ENCODE data around the gene C10orf67.

C10orf67 gene

DNA sequence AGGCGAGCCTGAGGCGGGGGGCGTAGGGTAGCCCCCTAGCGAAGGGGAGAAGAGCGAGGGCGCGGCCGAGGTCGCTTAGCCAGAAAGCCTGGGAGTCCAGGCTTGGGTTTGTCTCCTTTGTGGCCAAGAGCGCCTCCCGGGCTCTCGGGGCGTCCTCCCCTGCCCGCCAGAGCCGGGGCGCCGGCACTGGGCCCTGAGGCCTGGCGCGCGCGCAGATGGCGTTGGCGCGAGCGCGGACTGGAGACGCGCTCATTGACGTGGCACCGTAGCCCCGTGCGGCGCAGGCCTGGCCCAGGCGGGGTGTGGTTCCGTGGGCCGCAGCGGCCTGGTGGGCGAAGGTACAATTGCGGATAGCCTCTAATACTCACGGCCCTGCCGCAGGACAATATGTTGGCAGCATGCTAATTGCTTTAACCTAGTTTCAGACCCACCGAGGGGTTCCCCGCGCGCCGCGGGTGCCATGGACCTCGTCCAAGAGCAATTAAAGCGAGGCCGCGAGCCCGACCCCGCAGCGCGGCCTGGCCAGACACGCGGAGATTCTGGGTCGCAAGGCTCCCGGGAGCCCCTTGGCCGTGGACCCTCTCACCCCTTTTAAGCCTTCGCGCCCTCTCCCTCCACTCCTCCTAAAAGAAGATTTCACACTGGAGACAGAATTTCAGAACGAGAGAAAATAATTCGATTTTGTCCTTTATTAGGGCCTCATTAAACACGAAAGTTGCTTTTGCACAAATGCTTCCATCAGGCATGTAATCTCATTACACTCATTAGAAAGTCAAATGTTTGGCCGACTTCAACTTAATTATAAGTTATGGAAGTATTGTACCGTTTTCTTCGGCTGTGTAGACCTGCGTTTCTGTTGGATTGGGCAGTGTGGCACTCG lies 149.4 kb downstream of the C10orf67 start:
- TF ChIP-seq, protein P1, sequence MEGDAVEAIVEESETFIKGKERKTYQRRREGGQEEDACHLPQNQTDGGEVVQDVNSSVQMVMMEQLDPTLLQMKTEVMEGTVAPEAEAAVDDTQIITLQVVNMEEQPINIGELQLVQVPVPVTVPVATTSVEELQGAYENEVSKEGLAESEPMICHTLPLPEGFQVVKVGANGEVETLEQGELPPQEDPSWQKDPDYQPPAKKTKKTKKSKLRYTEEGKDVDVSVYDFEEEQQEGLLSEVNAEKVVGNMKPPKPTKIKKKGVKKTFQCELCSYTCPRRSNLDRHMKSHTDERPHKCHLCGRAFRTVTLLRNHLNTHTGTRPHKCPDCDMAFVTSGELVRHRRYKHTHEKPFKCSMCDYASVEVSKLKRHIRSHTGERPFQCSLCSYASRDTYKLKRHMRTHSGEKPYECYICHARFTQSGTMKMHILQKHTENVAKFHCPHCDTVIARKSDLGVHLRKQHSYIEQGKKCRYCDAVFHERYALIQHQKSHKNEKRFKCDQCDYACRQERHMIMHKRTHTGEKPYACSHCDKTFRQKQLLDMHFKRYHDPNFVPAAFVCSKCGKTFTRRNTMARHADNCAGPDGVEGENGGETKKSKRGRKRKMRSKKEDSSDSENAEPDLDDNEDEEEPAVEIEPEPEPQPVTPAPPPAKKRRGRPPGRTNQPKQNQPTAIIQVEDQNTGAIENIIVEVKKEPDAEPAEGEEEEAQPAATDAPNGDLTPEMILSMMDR (IDR thresholded peaks at IDR 0.05; ENCODE audit: borderline replicate concordance, control extremely low read depth, extremely low read depth, insufficient read depth, missing control alignments): no peak
- DNase-seq (ENCODE audit: low spot score): no peak
- in situ Hi-C loops (cut with MboI; ENCODE audit: low sequenced_read_pairs, unreplicated experiment): no loop called here

DNA sequence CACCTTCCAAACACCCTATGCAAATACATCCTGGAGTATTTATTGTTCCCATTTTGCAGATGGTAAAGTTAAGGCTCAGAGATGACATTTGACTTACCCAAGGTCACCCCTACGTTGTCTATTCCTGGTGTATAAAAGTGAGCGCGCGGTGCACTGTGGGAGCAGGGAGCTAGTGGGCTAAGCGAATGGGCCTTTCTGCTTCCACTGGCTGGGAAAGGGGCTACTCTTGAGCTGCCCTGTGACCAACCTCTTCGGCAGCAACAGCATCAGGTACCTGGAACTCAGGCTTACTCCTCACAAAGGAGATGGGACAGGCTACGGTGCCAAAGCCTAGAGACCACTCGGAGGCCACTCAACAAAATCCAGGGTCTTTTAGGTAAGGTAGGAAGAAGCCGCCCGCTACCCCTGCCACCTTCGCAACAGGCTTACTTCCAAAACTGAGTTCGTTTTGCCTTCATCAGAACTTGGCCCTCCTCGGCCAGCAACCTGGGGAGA lies 150.1 kb downstream of the C10orf67 start:
- TF ChIP-seq, protein P1 (IDR thresholded peaks at IDR 0.05; ENCODE audit: borderline replicate concordance, control extremely low read depth, extremely low read depth, insufficient read depth, missing control alignments): no peak

DNA sequence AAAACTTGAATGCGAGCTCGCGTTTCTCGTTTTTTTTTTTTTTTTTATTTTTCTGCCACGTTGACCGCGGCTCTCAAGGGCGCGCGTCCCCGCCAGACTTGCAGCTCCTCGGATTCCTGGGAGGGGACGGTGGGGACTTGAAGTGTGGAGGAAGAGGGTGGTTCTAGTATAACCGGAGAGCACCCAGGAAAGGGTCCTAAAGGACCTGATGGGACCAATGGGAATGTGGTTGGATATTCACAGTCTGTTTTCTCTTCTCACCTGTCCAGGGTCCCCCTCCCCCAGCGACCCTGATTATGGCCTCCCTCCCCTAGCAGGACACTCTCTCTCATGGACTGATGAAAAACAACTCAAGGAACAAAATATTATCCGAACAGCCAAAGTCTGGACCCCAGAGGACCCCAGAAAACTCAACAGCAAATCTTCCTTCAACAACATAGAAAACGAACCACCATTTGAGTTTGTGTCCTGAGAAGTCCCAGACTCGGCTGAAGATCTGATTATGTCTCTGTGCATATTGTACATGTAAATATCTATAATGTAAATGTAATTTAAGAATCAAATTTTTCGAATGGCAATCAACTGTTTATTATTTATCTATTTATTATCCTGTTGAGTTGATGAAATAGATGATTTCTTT lies 151.0 kb downstream of the C10orf67 start:
- no peak for DNase-seq (ENCODE audit: low spot score)
- TF ChIP-seq, protein P1 (IDR thresholded peaks at IDR 0.05; ENCODE audit: borderline replicate concordance, control extremely low read depth, extremely low read depth, insufficient read depth, missing control alignments): no peak
- in situ Hi-C loops (cut with MboI; ENCODE audit: low sequenced_read_pairs, unreplicated experiment): no loop called here

More for the DNA sequence above, 150.1 kb downstream of the C10orf67 start:
- no peak for DNase-seq (ENCODE audit: low spot score)
- in situ Hi-C loops (cut with MboI; ENCODE audit: low sequenced_read_pairs, unreplicated experiment): no loop called here

DNA sequence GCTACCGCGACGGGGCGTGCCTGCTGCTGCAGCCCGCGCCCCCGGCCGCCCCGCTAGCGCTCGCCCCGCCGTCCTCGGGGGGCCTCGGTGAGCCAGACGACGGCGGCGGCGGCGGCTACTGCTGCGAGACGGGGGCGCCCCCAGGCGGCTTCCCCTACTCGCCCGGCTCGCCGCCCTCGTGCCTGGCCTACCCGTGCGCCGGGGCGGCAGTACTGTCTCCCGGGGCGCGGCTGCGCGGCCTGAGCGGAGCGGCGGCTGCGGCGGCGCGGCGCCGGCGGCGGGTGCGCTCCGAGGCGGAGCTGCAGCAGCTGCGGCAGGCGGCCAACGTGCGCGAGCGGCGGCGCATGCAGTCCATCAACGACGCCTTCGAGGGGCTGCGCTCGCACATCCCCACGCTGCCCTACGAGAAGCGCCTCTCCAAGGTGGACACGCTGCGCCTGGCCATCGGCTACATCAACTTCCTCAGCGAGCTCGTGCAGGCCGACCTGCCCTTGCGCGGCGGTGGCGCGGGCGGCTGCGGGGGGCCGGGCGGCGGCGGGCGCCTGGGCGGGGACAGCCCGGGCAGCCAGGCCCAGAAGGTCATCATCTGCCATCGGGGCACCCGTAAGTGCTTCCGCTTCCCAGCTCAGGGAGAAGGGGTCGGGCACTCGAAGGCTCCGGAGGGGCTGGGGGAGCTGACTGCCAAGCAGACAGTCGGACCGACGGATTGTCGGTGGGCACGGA lies 151.7 kb downstream of the C10orf67 start:
- TF ChIP-seq, protein P1 (IDR thresholded peaks at IDR 0.05; ENCODE audit: borderline replicate concordance, control extremely low read depth, extremely low read depth, insufficient read depth, missing control alignments): no peak
- no peak for DNase-seq (ENCODE audit: low spot score)
- in situ Hi-C loops (cut with MboI; ENCODE audit: low sequenced_read_pairs, unreplicated experiment): no loop called here

DNA sequence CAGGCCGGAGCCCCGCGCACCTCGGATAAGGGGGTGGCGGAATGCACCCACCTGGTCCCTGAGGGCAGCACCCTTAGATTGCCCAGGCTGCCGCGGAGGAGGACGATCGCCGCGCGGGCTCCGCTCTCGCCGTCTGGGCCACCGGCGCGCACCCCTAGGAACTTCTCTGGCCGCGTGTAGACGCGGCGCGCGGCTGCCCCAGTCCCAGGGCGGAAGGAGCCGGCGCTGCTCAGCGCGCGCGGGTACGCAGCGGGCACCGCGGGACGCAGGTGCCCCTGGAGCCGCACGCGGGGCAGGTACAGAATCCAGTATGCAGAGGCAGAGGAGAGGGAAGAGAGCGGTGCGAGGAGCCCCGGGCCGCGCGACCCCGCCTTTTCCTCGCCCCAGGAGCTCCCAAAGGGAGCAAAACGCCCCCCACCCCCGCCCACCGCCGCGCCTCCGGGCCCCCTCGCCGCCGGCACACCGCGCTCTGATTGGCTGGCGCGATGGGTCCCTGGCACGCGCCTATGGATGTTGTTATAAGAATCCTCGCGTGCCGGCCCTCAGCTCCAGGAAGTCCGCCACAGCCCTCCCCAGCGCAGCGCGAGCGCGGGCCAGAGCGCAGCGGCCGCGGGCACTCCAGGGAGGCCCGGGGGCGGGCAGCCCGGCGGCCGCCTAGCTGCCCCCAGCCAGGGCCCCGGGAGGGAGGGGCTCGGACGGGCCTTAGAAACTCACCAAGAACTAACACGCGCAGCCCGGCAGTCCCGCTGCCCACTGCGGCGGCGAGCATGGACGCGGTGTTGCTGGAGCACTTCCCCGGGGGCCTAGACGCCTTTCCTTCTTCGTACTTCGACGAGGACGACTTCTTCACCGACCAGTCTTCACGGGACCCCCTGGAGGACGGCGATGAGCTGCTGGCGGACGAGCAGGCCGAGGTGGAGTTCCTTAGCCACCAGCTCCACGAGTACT lies 152.6 kb downstream of the C10orf67 start, which contains the start of gene PTF1A:
Gene PTF1A, plus strand, starts transcription at position 549 of the 948 bp plus-strand sequence. Its CDS starts 219 bp downstream, at position 768.
- TF ChIP-seq, protein P1 (IDR thresholded peaks at IDR 0.05; ENCODE audit: borderline replicate concordance, control extremely low read depth, extremely low read depth, insufficient read depth, missing control alignments): no peak
- in situ Hi-C loops (cut with MboI; ENCODE audit: low sequenced_read_pairs, unreplicated experiment): no loop called here
- DNase-seq (ENCODE audit: low spot score): peak; percentile 34
